ENCODE data around the gene PSIP1.
"Not testable (repeated sequence)": the region's sequence is repeated elsewhere in the genome, so short reads cannot be mapped to it uniquely, and the experiment has no call there.

Gene PSIP1

GRCh38 chr9:15433661-15434060 lies 77.1 kb downstream of the PSIP1 start:
- no peak for DNase-seq (ENCODE audit: low read depth, low spot score)

GRCh38 chr9:15433191-15433590 lies 77.6 kb downstream of the PSIP1 start:
- DNase-seq (ENCODE audit: low read depth, low spot score) = no peak

- no peak for DNase-seq (ENCODE audit: low read depth, low spot score)
These were observed 79.6 kb downstream of the PSIP1 start for GRCh38 chr9:15430920-15431844.

GRCh38 chr9:15427702-15428101 lies 83.1 kb downstream of the PSIP1 start:
- DNase-seq (ENCODE audit: low read depth, low spot score) = not testable (repeated sequence)

- DNase-seq (ENCODE audit: low read depth, low spot score) = no peak
These were observed 84.8 kb downstream of the PSIP1 start for GRCh38 chr9:15426019-15426418.

GRCh38 chr9:15423231-15423985 lies 87.4 kb downstream of the PSIP1 start:
- DNase-seq (ENCODE audit: low read depth, low spot score) = peak; percentile 45

- DNase-seq (ENCODE audit: low read depth, low spot score) = peak; percentile 98
These were observed 88.2 kb downstream of the PSIP1 start, which contains the start of gene SNAPC3 for GRCh38 chr9:15422372-15423230. SNAPC3 (plus strand) TSS chr9:15422876; CDS start chr9:15422880, 4 bp downstream.

- DNase-seq (ENCODE audit: low read depth, low spot score) = no peak
These were observed 88.8 kb downstream of the PSIP1 start for GRCh38 chr9:15421990-15422371.

GRCh38 chr9:15421532-15421931 lies 89.2 kb downstream of the PSIP1 start:
- no peak for DNase-seq (ENCODE audit: low read depth, low spot score)

GRCh38 chr9:15420796-15421195 lies 90.0 kb downstream of the PSIP1 start:
- no peak for DNase-seq (ENCODE audit: low read depth, low spot score)

- no peak for DNase-seq (ENCODE audit: low read depth, low spot score)
These were observed 93.1 kb downstream of the PSIP1 start for GRCh38 chr9:15417626-15418025.

GRCh38 chr9:15416880-15417279 lies 93.9 kb downstream of the PSIP1 start:
- peak; percentile 68 for DNase-seq (ENCODE audit: low read depth, low spot score)
